ENCODE measurements around the gene WWTR1. TPM values are rescaled to one million over a fixed set of nuclear protein-coding genes. Genes with fewer than 3 reads are reported as not detected.

The WWTR1 gene
- total RNA-seq, 1 experiment from 2014 or later, result 79.7 TPM

DNA sequence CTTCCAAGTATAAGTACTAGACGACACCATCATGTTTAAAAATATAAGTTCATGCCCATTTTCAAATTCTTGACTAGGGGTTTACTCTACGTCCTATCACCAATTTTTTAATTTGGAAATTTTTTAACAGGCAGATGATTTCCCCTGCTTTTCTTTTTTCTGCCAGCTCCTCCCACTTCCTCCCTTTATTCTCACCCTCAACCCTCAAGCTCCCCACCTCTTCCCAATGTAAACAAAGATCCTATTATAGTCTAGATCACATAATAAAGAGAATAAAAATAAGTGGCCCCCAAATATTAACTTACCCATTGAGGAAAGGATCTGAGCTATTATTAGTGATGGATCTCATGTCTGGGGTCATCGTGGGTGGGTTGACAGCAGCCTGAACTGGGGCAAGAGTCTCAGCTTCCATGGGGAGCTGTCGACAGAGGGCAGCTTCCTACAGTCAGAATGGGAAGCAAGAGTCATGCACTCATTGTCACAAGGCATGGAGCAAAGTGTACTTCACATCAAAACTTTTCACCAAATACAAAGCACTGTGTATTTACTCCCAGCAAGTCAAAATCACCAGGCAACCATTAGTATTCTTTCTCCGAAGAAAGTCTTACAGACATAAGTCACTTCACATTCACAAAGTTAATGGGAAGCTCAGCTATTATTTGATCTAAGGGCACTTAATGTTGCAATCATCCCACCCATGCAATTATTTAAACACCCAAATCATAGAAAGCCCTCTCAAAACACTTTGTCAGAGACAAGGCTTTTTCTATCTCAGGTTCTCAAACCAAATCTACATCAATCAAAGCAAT, 130.1 kb downstream of the WWTR1 start:
- H3K9ac ChIP-seq (ENCODE audit: low read length), result no peak overlapping the region
- ChIA-PET CTCF (no interaction called here), POLR2A (ENCODE audit: unreplicated experiment) (no interaction called here)
- no peaks in the 10 kb centered on the region for H3F3A ChIP-seq (ENCODE audit: low read length, unreplicated experiment)
- no peaks in the 10 kb centered on the region for H3K9me2 ChIP-seq (replicated peaks; ENCODE audit: low read length)
- H3K4me1 ChIP-seq (ENCODE audit: insufficient read depth, low read length), result no peaks in the 10 kb centered on the region
- no peaks in the 10 kb centered on the region for H4K20me1 ChIP-seq (ENCODE audit: low read length)
- no peak for ATAC-seq
- TF ChIP-seq EZH2phosphoT487 (IDR thresholded peaks at IDR 0.05; ENCODE audit: borderline replicate concordance, low read length) (no peak), EZH2 (IDR thresholded peaks at IDR 0.05; ENCODE audit: low read length, unreplicated experiment) (no peak)
- TF ChIP-seq, protein P1, sequence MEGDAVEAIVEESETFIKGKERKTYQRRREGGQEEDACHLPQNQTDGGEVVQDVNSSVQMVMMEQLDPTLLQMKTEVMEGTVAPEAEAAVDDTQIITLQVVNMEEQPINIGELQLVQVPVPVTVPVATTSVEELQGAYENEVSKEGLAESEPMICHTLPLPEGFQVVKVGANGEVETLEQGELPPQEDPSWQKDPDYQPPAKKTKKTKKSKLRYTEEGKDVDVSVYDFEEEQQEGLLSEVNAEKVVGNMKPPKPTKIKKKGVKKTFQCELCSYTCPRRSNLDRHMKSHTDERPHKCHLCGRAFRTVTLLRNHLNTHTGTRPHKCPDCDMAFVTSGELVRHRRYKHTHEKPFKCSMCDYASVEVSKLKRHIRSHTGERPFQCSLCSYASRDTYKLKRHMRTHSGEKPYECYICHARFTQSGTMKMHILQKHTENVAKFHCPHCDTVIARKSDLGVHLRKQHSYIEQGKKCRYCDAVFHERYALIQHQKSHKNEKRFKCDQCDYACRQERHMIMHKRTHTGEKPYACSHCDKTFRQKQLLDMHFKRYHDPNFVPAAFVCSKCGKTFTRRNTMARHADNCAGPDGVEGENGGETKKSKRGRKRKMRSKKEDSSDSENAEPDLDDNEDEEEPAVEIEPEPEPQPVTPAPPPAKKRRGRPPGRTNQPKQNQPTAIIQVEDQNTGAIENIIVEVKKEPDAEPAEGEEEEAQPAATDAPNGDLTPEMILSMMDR (conservative IDR thresholded peaks at IDR 0.05; ENCODE audit: low read depth, low read length), result no peak
- BruUV-seq (replicated peaks), result no TSS peak
- no peak overlapping the region for H3K27ac ChIP-seq (ENCODE audit: low read length)
- no peak for DNase-seq
- H3K4me3 ChIP-seq (ENCODE audit: low read length), result no peak overlapping the region
- intact Hi-C loops (cut with micrococcal nuclease), result no loop called here
- peaks cover 30% of the 10 kb centered on the region for H3K79me2 ChIP-seq (ENCODE audit: low read length)
- H3K4me2 ChIP-seq (ENCODE audit: low read length), result no peak overlapping the region
- H3K27me3 ChIP-seq (ENCODE audit: low read length), result no peaks in the 10 kb centered on the region
- H2AFZ ChIP-seq (ENCODE audit: low read length), result no peak overlapping the region
- H3K36me3 ChIP-seq (ENCODE audit: low read depth, low read length), result peaks cover 36% of the 10 kb centered on the region
- no peaks in the 10 kb centered on the region for H3K9me3 ChIP-seq (ENCODE audit: low read length)

DNA sequence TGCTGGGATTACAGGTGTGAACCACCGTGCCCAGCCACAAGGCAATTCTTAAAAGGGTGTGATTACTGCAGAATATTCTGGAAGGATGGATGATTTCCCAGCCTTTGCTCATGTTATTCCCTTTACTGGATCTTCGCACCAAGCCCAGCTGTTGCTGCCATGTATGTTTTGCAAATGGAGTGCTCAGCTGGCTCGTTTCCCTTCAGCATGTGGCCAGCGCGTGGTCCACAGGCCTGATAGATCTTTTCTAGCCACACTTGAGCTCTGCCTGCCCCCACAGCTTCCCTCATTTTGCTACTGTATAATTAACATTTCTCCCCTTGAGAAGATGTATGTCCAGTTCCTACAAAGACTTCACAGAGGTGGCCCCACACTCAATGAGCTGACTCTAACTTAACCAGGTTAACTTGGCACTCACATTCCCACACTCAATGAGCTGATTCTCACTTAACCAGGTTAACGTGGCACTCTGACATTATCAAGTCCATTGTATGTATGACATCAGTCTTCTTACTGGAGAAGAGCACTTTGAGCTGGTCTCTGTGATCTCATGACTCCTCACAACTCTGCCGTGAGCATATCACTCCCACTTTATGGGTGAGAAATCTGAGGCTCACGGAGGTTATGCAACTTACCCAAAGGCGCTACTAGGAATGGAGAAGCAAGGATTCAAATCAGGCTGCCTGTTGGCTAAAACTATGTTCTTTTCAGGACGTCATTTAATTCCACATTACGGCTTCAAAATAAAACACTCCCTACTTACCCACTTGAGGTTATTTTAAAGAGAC, 134.1 kb downstream of the WWTR1 start:
- no TSS peak for BruUV-seq (replicated peaks)
- Histone ChIP-seq H3F3A (ENCODE audit: low read length, unreplicated experiment) (no peaks in the 10 kb centered on the region), H3K79me2 (ENCODE audit: low read length) (peaks cover 10% of the 10 kb centered on the region), H3K4me2 (ENCODE audit: low read length) (no peak overlapping the region), H3K27me3 (ENCODE audit: low read length) (no peaks in the 10 kb centered on the region), H3K9me3 (ENCODE audit: low read length) (no peaks in the 10 kb centered on the region), H3K4me1 (ENCODE audit: insufficient read depth, low read length) (no peaks in the 10 kb centered on the region), H3K27ac (ENCODE audit: low read length) (no peak overlapping the region), H3K36me3 (ENCODE audit: low read depth, low read length) (peaks cover 63% of the 10 kb centered on the region), H3K4me3 (ENCODE audit: low read length) (no peak overlapping the region), H3K9ac (ENCODE audit: low read length) (no peak overlapping the region), H2AFZ (ENCODE audit: low read length) (no peak overlapping the region), H3K9me2 (replicated peaks; ENCODE audit: low read length) (no peaks in the 10 kb centered on the region), H4K20me1 (ENCODE audit: low read length) (no peaks in the 10 kb centered on the region)
- ATAC-seq (no peak), DNase-seq (no peak)
- ChIA-PET CTCF (interaction anchor here (0.6 kb wide), 1 partner anchor 284 kb away, joined by 6 read pairs; no protein-coding TSS in a partner anchor), POLR2A (ENCODE audit: unreplicated experiment) (interaction anchor here (0.6 kb wide), 1 partner anchor 249 kb away, joined by 3 read pairs; no protein-coding TSS in a partner anchor)
- TF ChIP-seq EZH2 (IDR thresholded peaks at IDR 0.05; ENCODE audit: low read length, unreplicated experiment), result no peak
- TF ChIP-seq, protein P1 (conservative IDR thresholded peaks at IDR 0.05; ENCODE audit: low read depth, low read length), result no peak
- TF ChIP-seq EZH2phosphoT487 (IDR thresholded peaks at IDR 0.05; ENCODE audit: borderline replicate concordance, low read length), result no peak
- intact Hi-C loops (cut with micrococcal nuclease), result no loop called here

Measured in PC-3 (cell line).